Measurements from ENCODE around the gene LRMDA. TPM values are rescaled to one million over a fixed set of nuclear protein-coding genes. Genes with fewer than 3 reads are reported as not detected.
A peak's percentile ranks its signal among the peaks of the same experiment; 100 is the strongest.

LRMDA gene
- total RNA-seq, 1 donor from 2014 or later, result 0.96 TPM

DNA sequence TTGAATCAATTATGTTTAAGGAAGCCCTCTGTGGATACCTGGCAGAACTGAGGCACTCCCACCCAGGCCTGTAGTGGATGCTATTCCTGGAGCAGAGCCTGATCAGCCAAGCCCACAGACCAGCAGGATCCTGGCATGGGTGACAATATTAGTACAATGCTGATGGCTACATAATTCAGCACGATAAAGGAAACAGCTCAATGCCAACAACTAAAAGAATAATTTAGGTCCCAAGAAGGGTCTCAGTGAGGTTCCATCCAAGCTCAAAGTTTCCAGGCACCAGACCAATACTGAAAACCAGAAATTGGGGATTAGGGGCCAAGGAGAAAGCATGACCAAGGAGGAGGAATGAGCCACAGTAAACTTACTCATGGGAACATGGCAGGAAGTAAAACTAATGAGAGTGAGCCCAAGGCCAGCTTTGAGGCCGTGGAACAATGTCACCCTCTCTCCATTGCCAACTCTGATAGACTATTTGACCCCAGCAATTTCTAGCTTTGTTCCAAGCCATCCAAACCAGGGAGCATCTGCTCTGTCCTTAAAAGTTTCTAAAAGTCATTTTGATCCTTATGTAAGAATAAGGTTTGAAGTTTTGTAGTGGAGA is 1123.7 kb downstream of the LRMDA start:
- Histone ChIP-seq H3K27me3 (no peaks in the 10 kb centered on the region), H3K27ac (peak overlapping the region in 1 of 2 donors; percentile 34), H3K4me1 (peaks cover 0 to 25% of the 10 kb centered on the region in 2 donors), H3K4me3 (peak overlapping the region in 1 of 2 donors; percentile 3), H3K9me3 (no peaks in the 10 kb centered on the region), H3K36me3 (no peaks in the 10 kb centered on the region)
- no peak for DNase-seq (ENCODE audit: low spot score in 2 of 2)
- TF ChIP-seq, protein P1, sequence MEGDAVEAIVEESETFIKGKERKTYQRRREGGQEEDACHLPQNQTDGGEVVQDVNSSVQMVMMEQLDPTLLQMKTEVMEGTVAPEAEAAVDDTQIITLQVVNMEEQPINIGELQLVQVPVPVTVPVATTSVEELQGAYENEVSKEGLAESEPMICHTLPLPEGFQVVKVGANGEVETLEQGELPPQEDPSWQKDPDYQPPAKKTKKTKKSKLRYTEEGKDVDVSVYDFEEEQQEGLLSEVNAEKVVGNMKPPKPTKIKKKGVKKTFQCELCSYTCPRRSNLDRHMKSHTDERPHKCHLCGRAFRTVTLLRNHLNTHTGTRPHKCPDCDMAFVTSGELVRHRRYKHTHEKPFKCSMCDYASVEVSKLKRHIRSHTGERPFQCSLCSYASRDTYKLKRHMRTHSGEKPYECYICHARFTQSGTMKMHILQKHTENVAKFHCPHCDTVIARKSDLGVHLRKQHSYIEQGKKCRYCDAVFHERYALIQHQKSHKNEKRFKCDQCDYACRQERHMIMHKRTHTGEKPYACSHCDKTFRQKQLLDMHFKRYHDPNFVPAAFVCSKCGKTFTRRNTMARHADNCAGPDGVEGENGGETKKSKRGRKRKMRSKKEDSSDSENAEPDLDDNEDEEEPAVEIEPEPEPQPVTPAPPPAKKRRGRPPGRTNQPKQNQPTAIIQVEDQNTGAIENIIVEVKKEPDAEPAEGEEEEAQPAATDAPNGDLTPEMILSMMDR (IDR thresholded peaks at IDR 0.05), result no peak
- intact Hi-C loops (cut with DNase I), result no loop called here

DNA sequence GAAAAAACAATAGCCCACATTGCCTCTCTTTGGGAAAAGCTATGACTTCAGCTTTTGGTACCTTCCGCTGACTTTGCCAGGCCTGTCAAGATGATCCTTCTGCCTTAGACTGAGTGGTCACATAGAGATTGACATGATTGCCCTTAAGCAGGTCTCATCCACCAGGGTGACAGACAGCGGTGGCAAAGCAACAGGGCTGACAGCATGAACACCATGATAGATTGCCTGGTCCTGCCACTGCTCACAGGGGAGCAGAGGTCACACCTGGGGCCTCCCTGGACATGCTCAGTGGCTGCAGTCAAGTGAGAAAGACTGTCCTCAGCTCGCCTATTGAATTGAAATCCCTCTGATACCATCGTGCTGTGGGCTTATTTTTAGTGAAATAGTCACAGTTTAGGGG is 1125.9 kb downstream of the LRMDA start:
- Histone ChIP-seq H3K4me1 (peaks cover 0 to 25% of the 10 kb centered on the region in 2 donors), H3K9me3 (no peaks in the 10 kb centered on the region), H3K4me3 (no peak overlapping the region), H3K36me3 (no peaks in the 10 kb centered on the region), H3K27ac (no peak overlapping the region), H3K27me3 (no peaks in the 10 kb centered on the region)
- DNase-seq (ENCODE audit: low spot score in 2 of 2), result no peak
- TF ChIP-seq, protein P1 (IDR thresholded peaks at IDR 0.05), result no peak
- intact Hi-C loops (cut with DNase I), result no loop called here

GRCh38 chr10:76558586-76558985 is 1127.2 kb downstream of the LRMDA start:
- Histone ChIP-seq H3K4me3 (no peak overlapping the region), H3K36me3 (no peaks in the 10 kb centered on the region), H3K27me3 (no peaks in the 10 kb centered on the region), H3K27ac (peak overlapping the region; percentile 41 to 43), H3K9me3 (no peaks in the 10 kb centered on the region), H3K4me1 (peaks cover 0 to 25% of the 10 kb centered on the region in 2 donors)
- DNase-seq (ENCODE audit: low spot score in 2 of 2), result peak in 1 of 2 donors; percentile 74
- intact Hi-C loops (cut with DNase I), result no loop called here
- TF ChIP-seq, protein P1 (IDR thresholded peaks at IDR 0.05), result no peak

DNA sequence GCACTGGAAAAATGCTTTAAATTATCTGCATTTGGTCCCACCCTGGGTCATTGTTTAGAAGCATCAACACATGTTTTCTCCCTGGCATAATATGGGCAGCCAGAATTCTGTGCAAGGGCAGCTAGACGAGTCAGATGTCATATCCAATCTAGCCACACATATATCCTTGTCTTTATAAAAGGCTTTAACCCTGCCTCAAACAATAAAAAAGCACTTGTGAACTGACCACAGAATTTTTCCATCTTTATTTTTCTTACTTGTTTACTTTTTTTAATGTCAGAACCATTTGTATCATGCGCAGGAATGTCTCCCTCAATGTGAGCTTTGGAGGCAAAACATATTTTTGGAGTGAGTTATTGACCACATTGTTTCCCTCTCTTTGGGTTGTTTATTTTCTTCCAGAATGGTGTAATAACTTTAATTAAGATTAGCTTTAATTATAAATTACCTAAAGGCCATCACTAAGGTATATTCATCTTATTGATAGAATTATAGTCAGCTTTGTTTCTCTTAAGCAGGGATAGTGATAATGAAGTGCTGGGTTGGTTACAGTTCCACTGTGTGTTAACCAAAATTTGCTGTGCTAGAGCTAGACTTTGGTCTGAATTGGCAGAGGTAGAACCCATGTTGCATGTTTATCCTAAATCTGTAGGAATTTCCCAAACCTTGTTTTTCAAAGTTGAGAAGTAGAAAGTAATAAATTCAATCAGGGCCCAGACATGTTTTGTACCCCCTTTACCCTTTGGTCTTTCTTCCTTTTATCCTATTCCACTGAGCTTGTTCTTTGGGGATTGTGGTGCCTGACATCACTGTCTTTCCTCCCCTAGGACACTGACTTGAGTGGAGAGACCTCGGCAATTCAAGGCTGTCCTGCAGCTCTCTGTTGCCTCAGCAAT is 1127.8 kb downstream of the LRMDA start:
- TF ChIP-seq, protein P1 (IDR thresholded peaks at IDR 0.05), result no peak
- H3K9me3 ChIP-seq, result no peaks in the 10 kb centered on the region
- H3K4me1 ChIP-seq, result peaks cover 0 to 24% of the 10 kb centered on the region in 2 donors
- intact Hi-C loops (cut with DNase I), result no loop called here
- H3K27me3 ChIP-seq, result no peaks in the 10 kb centered on the region
- no peak for DNase-seq (ENCODE audit: low spot score in 2 of 2)
- no peaks in the 10 kb centered on the region for H3K36me3 ChIP-seq
- no peak overlapping the region for H3K4me3 ChIP-seq
- H3K27ac ChIP-seq, result peak overlapping the region; percentile 41 to 43

DNA sequence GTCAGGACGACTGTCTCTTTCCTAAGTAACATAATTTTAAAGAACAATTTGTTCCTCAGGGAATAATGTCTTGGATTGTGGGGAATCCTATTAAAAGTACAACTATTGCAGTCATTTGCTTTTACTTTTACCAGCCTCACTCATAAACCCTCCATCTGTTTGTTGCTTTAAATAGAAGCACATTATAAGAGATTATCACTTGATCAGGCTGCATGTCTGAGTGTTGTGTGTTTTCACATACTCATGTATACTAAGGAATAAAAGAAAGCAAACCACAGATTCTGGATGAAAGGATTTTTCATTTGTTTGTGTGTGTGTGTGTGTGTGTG is 1128.4 kb downstream of the LRMDA start:
- no peaks in the 10 kb centered on the region for H3K36me3 ChIP-seq
- DNase-seq (ENCODE audit: low spot score in 2 of 2), result no peak
- intact Hi-C loops (cut with DNase I), result no loop called here
- no peak overlapping the region for H3K4me3 ChIP-seq
- H3K27ac ChIP-seq, result no peak overlapping the region
- TF ChIP-seq, protein P1 (IDR thresholded peaks at IDR 0.05), result no peak
- H3K4me1 ChIP-seq, result peaks cover 0 to 19% of the 10 kb centered on the region in 2 donors
- H3K27me3 ChIP-seq, result no peaks in the 10 kb centered on the region
- no peaks in the 10 kb centered on the region for H3K9me3 ChIP-seq

All from ascending aorta (tissue), 2 donors.